ENCODE data around the gene LZTR1.

Gene LZTR1

DNA sequence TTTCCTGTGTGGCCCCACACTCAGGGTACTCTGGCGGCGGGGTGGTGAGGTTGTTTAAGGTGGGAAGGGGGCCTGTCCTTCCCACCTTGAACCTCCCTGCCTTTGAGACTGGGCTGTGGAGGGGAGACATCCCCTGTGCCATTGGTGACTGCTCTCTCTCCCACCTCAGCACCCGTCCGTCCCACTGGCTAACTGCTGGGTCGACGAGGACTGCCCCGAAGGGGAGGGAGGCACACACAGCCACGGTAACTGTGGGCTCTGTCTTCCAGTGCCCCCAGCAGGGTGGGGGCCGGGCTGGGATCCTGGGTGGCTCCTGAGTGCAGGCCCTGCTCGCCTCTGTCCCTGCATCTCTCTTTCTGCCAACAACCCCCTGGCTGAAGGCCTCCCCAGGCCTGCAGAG, 40.4 kb downstream of the LZTR1 start:
- TF ChIP-seq CTCF (IDR thresholded peaks at IDR 0.05; ENCODE audit: borderline replicate concordance, control extremely low read depth, extremely low read depth, insufficient read depth, missing control alignments): no peak
- in situ Hi-C loops (cut with MboI; ENCODE audit: low sequenced_read_pairs, unreplicated experiment): no loop called here
- DNase-seq (ENCODE audit: low spot score): no peak

- in situ Hi-C loops (cut with MboI; ENCODE audit: low sequenced_read_pairs, unreplicated experiment): no loop called here
- TF ChIP-seq CTCF (IDR thresholded peaks at IDR 0.05; ENCODE audit: borderline replicate concordance, control extremely low read depth, extremely low read depth, insufficient read depth, missing control alignments): no peak
- DNase-seq (ENCODE audit: low spot score): no peak
Observed at GRCh38 chr22:21022955-21023614, 41.0 kb downstream of the LZTR1 start.

DNA sequence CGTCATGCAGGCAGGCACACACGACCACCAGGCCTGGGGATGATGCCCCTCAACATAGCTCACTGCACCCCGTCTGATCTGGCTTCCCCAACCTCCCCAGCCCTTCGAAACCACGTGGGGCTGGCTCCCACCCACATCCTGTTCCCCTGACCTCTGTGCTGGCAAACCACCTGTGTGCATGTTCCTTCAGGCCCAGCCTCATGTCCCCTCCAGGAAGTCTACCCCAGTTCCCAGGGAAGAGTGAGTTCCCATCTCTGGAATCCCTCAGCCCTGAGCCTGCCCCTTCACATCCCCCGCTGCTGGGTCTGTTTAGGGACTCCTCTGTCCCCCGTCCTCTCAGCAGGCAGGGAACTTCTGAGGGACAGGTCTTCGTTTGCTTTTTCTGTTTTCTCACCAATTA, 43.2 kb downstream of the LZTR1 start:
- in situ Hi-C loops (cut with MboI; ENCODE audit: low sequenced_read_pairs, unreplicated experiment): no loop called here
- no peak for TF ChIP-seq CTCF (IDR thresholded peaks at IDR 0.05; ENCODE audit: borderline replicate concordance, control extremely low read depth, extremely low read depth, insufficient read depth, missing control alignments)
- DNase-seq (ENCODE audit: low spot score): peak; percentile 50

- TF ChIP-seq CTCF (IDR thresholded peaks at IDR 0.05; ENCODE audit: borderline replicate concordance, control extremely low read depth, extremely low read depth, insufficient read depth, missing control alignments): no peak
- peak; percentile 25 for DNase-seq (ENCODE audit: low spot score)
- in situ Hi-C loops (cut with MboI; ENCODE audit: low sequenced_read_pairs, unreplicated experiment): no loop called here
Observed at GRCh38 chr22:21025763-21026755, 44.0 kb downstream of the LZTR1 start.

DNA sequence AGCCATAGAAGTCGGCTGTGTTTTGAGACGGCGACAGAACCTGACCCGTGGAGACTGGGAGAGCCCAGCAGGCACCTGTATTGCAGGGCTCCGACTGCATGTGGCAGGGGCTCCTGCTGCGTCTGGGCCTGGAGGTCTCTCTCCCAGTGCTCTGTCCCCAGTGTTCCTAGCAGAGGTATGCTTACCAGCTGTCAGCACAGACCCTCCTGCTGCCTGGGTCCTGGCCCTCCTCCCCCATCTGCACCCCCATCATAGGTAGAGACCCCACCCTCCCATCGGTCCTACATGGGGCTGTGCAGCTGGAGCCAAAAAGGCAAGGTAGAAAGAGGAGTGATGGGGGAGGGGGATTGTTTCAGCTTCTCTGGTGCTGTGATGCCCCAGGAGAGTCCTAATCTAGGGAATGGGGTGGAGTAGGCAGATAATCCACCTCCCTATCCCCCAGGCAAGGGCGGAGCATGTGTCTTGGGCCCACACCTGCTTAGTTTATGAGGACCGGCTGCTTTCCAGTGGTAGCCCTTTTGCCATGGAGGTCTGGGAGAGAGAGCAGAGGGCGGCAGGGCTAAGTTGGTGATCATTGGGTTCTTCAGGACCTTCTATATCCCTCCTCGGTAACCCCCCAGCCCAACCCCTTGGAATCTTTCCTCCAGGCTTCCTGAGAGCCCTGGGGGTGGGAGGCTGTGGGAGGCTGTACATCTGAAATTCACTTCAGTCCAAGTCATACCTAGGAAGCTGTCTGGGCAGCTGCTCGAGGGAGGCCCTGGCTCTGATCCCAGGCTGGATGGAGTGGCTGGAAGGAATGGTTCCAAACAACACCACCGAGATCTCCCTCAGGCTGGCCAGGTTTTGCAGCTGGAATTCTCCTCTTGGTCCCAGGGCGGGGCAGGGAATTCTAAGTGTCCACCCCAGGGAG, 44.9 kb downstream of the LZTR1 start:
- TF ChIP-seq CTCF (IDR thresholded peaks at IDR 0.05; ENCODE audit: borderline replicate concordance, control extremely low read depth, extremely low read depth, insufficient read depth, missing control alignments): no peak
- in situ Hi-C loops (cut with MboI; ENCODE audit: low sequenced_read_pairs, unreplicated experiment): no loop called here
- no peak for DNase-seq (ENCODE audit: low spot score)
